T-helper 2 cell treated with Interferon-gamma antibody and Interleukin-4, amounts not matched to agents 5 μg/mL and 100 μg/mL, for 36 hours (primary cell): ENCODE measurements around the gene LRRC15.

Experiments used
- DNase-seq: peaks from one replicate; pipeline ENCODE4 v3.0.0; 2021; ENCODE audit warnings: low spot score
- H3K27ac Mint-ChIP-seq: one replicate; pipeline ENCODE4 v1.8.0; 2021; ENCODE audit warnings: mild to moderate bottlenecking, mixed read lengths
- H3K27me3 Mint-ChIP-seq: one replicate; pipeline ENCODE4 v1.8.0; 2021; ENCODE audit warnings: low read depth, mixed read lengths
- H3K36me3 Mint-ChIP-seq: one replicate; pipeline ENCODE4 v1.8.0; 2021; ENCODE audit warnings: low read depth, mixed read lengths
- H3K4me1 Mint-ChIP-seq: one replicate; pipeline ENCODE4 v1.8.0; 2021; ENCODE audit warnings: low read depth, mixed read lengths
- H3K4me3 Mint-ChIP-seq: one replicate; pipeline ENCODE4 v1.8.0; 2022; ENCODE audit warnings: mild to moderate bottlenecking, moderate library complexity, mixed read lengths
- H3K9me3 Mint-ChIP-seq: one replicate; pipeline ENCODE4 v1.8.0; 2021; ENCODE audit warnings: mixed read lengths

The LRRC15 gene

GRCh38 chr3:194395778-194396538 is 26.4 kb upstream of the LRRC15 start:
- peak overlapping the region; percentile 73 for H3K4me3 Mint-ChIP-seq
- peaks cover 1% of the 10 kb centered on the region for H3K36me3 Mint-ChIP-seq
- H3K27ac Mint-ChIP-seq = peak overlapping the region; percentile 75
- H3K4me1 Mint-ChIP-seq = peaks cover 40% of the 10 kb centered on the region
- DNase-seq = peak; percentile 57
- peaks cover 32% of the 10 kb centered on the region for H3K27me3 Mint-ChIP-seq
- peaks cover 5% of the 10 kb centered on the region for H3K9me3 Mint-ChIP-seq

GRCh38 chr3:194395212-194395611 is 25.7 kb upstream of the LRRC15 start:
- Mint-ChIP-seq H3K4me3 (peak overlapping the region; percentile 73), H3K36me3 (peaks cover 1% of the 10 kb centered on the region), H3K9me3 (peaks cover 11% of the 10 kb centered on the region), H3K27me3 (peaks cover 40% of the 10 kb centered on the region), H3K27ac (no peak overlapping the region), H3K4me1 (peaks cover 40% of the 10 kb centered on the region)
- DNase-seq = no peak

GRCh38 chr3:194392576-194392975 is 23.0 kb upstream of the LRRC15 start:
- peaks cover 20% of the 10 kb centered on the region for H3K4me1 Mint-ChIP-seq
- no peak for DNase-seq
- no peak overlapping the region for H3K27ac Mint-ChIP-seq
- no peaks in the 10 kb centered on the region for H3K36me3 Mint-ChIP-seq
- peaks cover 31% of the 10 kb centered on the region for H3K27me3 Mint-ChIP-seq
- no peak overlapping the region for H3K4me3 Mint-ChIP-seq
- H3K9me3 Mint-ChIP-seq = peaks cover 17% of the 10 kb centered on the region

DNA sequence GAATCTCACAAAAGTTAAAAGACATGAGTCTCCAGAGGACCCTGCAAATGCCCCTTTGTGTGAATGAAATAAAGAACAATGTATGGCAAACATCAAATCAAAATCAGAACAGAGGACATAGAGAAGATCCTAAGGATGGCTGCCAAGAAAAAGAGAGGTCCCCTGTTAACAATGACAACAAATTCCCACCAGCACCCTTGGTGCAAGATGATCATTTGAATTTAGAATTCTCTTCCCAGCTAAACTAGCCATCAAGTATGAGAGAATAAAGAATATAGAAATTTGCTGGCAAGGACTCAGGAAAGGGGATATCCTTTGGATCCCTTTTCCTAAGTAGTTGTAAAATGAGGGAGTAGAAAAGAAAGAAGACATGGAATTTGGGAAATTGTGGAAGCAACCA is 21.3 kb upstream of the LRRC15 start:
- Mint-ChIP-seq H3K27me3 (peaks cover 22% of the 10 kb centered on the region), H3K9me3 (peaks cover 17% of the 10 kb centered on the region), H3K4me1 (peaks cover 8% of the 10 kb centered on the region), H3K36me3 (no peaks in the 10 kb centered on the region), H3K4me3 (no peak overlapping the region), H3K27ac (no peak overlapping the region)
- no peak for DNase-seq

DNA sequence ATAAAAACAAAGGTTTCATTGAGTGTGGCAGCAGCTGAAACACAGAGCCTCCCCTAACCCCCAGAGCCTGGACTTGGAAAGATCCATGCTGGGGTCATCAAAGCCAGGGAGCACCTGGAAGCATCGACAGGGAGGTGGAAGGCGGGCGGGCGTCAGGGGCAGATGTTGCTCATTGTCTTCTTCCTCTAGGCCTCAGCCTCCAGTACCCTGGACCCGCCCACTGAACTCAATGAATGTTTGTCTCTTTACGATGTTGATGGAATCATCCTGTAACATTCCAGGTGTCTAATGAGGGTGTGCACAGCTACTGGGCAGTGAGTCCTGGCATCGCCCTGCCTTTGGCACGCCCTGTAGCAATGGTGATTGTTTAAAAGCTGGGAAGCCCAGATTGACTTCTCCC is 19.7 kb upstream of the LRRC15 start:
- Mint-ChIP-seq H3K27ac (no peak overlapping the region), H3K27me3 (peaks cover 18% of the 10 kb centered on the region), H3K36me3 (no peaks in the 10 kb centered on the region), H3K9me3 (peaks cover 17% of the 10 kb centered on the region), H3K4me3 (no peak overlapping the region), H3K4me1 (no peaks in the 10 kb centered on the region)
- DNase-seq = no peak

GRCh38 chr3:194387926-194388418 is 18.4 kb upstream of the LRRC15 start:
- H3K27me3 Mint-ChIP-seq = peaks cover 18% of the 10 kb centered on the region

GRCh38 chr3:194387276-194387675 is 17.7 kb upstream of the LRRC15 start:
- H3K4me3 Mint-ChIP-seq = no peak overlapping the region
- no peak overlapping the region for H3K27ac Mint-ChIP-seq
- no peaks in the 10 kb centered on the region for H3K4me1 Mint-ChIP-seq
- H3K9me3 Mint-ChIP-seq = peaks cover 17% of the 10 kb centered on the region
- H3K36me3 Mint-ChIP-seq = no peaks in the 10 kb centered on the region
- DNase-seq = no peak
- peaks cover 21% of the 10 kb centered on the region for H3K27me3 Mint-ChIP-seq

More at GRCh38 chr3:194387926-194388418, 18.4 kb upstream of the LRRC15 start:
- Mint-ChIP-seq H3K27ac (no peak overlapping the region), H3K36me3 (no peaks in the 10 kb centered on the region), H3K4me1 (no peaks in the 10 kb centered on the region), H3K4me3 (no peak overlapping the region), H3K9me3 (peaks cover 17% of the 10 kb centered on the region)
- no peak for DNase-seq

DNA sequence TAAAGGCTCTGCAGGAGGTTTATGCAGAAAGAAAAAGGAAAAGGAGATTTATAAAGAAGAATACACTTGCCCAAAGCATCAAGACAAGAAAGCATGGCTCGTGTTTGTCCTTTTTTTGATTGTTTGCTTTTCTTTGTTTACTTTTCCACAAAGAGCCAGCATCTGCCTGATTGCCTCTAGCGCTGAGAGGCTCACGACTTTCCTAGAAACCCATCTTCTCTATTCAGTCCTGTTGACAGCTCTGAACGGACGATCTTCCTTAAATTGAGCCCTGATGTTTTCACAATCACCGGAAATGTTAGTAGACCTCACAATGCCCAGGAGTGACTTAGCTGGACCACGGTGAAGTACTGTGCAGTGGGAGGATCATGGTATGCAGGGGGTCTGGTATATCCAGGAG is 17.1 kb upstream of the LRRC15 start:
- Mint-ChIP-seq H3K27me3 (peaks cover 21% of the 10 kb centered on the region), H3K4me3 (no peak overlapping the region), H3K36me3 (no peaks in the 10 kb centered on the region), H3K9me3 (peaks cover 17% of the 10 kb centered on the region), H3K4me1 (no peaks in the 10 kb centered on the region), H3K27ac (no peak overlapping the region)
- DNase-seq = no peak

DNA sequence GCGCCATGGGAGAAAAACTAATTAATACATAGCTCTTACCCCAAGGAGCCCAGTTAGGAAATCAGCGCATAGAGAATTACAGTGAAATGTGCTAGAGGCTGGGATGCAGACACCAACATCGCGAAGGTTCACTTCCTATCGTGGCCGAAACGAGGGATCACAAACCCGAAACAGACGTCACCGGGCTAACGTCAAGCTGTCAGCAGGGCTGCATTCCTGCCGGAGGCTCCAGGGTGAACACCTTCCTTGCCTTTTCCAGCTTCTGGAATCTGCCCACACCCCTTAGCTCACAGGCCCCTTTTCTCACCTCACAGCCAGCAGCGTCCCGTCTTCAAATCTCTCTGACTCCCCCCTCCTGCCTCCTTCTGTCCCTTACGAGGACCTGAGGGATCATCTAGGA is 16.5 kb upstream of the LRRC15 start:
- Mint-ChIP-seq H3K9me3 (peaks cover 14% of the 10 kb centered on the region), H3K4me3 (no peak overlapping the region), H3K4me1 (no peaks in the 10 kb centered on the region), H3K27me3 (peaks cover 21% of the 10 kb centered on the region), H3K36me3 (no peaks in the 10 kb centered on the region), H3K27ac (no peak overlapping the region)
- DNase-seq = no peak

- Mint-ChIP-seq H3K36me3 (no peaks in the 10 kb centered on the region), H3K27me3 (peaks cover 12% of the 10 kb centered on the region), H3K4me3 (no peak overlapping the region), H3K27ac (no peak overlapping the region), H3K4me1 (no peaks in the 10 kb centered on the region), H3K9me3 (peaks cover 3% of the 10 kb centered on the region)
- no peak for DNase-seq
Observed at GRCh38 chr3:194384569-194385001, 15.0 kb upstream of the LRRC15 start.

DNA sequence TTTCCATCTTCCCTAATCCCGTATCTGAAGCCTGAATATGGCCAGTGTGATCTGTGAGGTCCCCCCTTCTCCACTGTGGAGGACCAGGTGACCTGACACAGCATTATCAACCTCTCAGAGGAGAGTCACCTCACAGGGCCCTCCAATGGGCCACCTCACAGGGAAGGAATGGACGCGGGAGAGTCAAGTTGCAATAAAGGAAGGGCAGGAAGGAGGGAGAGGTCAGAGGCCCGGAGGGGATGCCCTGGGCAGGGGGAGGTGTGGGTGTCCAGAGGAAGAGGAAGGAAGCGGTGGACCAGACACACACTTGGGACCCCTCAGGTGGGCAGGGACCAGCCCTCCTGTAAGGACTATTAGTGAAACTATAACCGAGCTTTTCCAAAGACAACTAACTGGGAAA is 14.6 kb upstream of the LRRC15 start:
- Mint-ChIP-seq H3K9me3 (no peaks in the 10 kb centered on the region), H3K27me3 (peaks cover 9% of the 10 kb centered on the region), H3K4me3 (no peak overlapping the region), H3K36me3 (no peaks in the 10 kb centered on the region), H3K27ac (no peak overlapping the region), H3K4me1 (no peaks in the 10 kb centered on the region)
- DNase-seq = no peak

DNA sequence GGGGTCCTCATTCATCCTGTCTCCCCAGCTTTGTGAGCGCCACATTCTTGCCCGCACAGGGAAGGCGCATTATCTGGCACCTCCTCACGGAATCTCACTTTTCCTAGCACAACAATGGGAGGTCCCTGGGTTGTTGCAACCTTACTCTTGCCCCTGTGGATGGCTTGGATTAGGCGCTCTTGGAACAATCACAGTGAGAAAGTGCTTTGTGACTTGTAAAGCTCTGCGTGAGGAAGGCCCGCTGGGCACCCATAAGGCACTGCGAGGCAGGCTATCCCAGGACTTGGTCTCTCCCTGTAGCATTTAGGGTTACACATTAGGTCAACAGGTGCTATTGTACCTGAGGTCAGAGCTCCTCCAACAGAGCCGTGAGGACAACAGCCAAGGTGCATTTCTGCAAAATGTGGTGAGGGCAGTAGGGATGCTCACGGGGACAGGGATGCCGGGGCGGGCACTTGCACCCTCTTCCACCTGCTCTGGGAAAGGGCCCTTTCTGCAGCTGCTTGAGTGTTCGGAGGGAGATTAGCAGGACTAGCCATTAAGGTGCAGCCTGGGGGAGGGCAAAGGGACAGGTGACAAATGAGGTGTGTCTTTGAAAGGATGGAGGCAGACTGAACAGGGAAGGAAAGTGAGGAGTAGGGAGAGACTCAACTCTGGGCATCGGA is 13.9 kb upstream of the LRRC15 start:
- Mint-ChIP-seq H3K4me3 (no peak overlapping the region), H3K9me3 (no peaks in the 10 kb centered on the region), H3K36me3 (no peaks in the 10 kb centered on the region), H3K27ac (no peak overlapping the region), H3K4me1 (no peaks in the 10 kb centered on the region), H3K27me3 (peaks cover 9% of the 10 kb centered on the region)
- DNase-seq = no peak

GRCh38 chr3:194382892-194383223 is 13.3 kb upstream of the LRRC15 start:
- Mint-ChIP-seq H3K27ac (no peak overlapping the region), H3K4me3 (no peak overlapping the region), H3K27me3 (peaks cover 9% of the 10 kb centered on the region), H3K9me3 (no peaks in the 10 kb centered on the region), H3K36me3 (no peaks in the 10 kb centered on the region), H3K4me1 (no peaks in the 10 kb centered on the region)
- no peak for DNase-seq

DNA sequence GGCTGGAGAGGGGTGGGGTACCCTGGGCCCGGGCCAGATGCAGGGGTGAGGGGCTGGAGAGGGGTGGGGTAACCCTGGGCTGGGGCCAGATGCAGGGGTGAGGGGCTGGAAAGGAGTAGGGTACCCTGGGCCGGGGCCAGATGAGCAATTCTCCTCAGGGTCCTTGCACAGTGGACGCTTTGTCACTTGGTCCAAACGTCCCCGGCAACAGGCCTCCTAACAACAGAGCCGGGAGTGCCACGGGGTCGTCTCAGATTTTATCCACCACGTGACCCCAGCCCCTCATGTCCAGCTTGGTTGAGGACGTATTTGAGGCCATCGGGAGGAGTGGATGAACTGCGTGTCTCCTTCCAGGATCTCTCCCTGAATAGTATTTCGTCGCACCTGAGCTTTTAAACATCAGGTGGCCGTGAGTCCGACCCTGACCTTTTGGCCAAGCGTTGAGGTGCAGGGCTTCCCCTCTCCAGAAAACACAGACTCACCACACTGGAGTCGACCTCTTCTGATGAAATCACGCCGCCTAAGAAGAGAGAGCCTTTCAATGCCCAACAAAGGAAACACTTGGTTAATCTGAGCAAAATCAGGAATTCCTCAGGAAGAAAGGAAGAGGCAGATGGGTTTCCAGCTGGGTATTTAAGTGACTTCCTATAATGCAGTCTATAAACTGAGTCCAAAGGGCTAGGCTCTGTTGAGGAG is 12.8 kb upstream of the LRRC15 start:
- no peaks in the 10 kb centered on the region for H3K4me1 Mint-ChIP-seq
- no peaks in the 10 kb centered on the region for H3K9me3 Mint-ChIP-seq
- no peak for DNase-seq
- H3K36me3 Mint-ChIP-seq = no peaks in the 10 kb centered on the region
- peaks cover 9% of the 10 kb centered on the region for H3K27me3 Mint-ChIP-seq
- no peak overlapping the region for H3K4me3 Mint-ChIP-seq
- H3K27ac Mint-ChIP-seq = no peak overlapping the region
